SIG-M5 treated with dmso at 0.1 percent for 504 hours (cell line): ENCODE data around the gene APBB1.
A peak's percentile ranks its signal among the peaks of the same experiment; 100 is the strongest.

Experiments
- DNase-seq: peaks from one replicate; lab custom pipeline; 2025; ENCODE audit not compliant: unreplicated experiment; lab: John Stamatoyannopoulos, UW

The APBB1 gene

DNA sequence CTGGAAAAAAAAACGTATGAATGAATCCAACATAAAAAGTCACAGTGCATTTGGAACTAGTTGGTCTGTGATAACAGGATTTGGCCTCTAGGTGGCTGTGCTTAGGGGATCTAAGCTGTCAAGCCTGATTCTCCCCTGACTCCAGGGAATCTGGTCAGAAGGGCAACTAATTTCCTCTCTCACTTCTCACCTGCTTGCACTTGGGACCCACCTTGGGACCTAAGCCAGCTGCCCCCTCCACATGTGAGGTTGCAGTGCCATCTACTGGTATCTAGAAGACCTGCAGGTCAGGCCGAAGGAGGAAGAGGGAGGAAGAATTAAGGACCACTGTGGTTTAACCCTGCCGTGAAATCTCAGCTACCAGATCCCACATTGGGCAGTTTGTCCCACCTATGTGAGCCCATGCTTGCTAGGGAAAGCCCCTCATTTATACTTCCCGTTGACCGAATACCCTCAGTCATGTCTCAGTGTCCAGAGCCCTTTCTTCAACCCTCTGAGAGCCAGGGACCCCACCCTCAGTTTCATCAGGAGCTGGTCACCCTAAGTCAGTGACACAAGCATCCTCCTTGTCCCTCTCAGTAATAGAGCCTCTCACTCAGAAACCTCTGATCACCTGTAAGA, 65.4 kb downstream of the APBB1 start:
- peak; percentile 31 for DNase-seq

GRCh38 chr11:6351782-6352382, 67.0 kb downstream of the APBB1 start:
- DNase-seq = no peak

DNA sequence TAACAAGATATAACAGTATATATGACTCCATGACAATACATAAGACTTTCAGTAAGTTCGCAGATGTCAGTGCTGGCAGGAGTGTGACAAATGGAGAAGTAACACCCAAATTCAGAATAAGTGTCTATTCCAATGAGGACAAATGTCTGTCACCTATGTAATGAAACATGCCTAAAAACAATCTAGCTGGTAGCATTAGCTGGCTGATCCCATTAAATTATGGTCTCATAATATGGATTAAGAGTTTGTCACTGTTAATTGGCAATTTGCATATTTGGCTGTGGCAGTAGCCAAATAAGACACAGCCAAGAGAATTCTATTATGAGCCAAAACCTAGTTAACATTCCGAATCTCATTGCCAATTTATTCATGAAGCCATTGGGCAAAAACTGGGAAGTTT, 68.4 kb downstream of the APBB1 start:
- no peak for DNase-seq

DNA sequence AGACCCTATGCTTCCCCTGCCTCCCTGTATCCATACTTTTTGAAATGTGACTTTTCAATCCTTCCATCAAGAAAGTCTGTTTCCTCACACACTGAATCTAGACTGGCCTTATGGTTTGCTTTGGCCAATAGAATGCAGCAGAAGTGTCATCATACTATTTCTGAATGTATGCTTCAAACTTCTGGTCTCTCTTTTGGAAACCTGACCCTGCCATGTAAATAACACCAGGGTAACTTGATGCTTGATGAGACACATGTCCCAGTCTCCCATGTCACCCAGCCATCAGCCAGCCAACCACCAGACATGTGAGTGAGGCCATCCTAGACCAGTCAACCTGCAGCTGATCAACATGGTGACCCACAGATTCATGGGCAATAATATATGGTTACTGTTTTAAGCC, 68.9 kb downstream of the APBB1 start:
- no peak for DNase-seq

GRCh38 chr11:6345366-6345765, 73.5 kb downstream of the APBB1 start:
- no peak for DNase-seq
